Vagina (tissue), 2 donors: ENCODE measurements around the gene SHROOM1. TPM values are rescaled to one million over a fixed set of nuclear protein-coding genes. Genes with fewer than 3 reads are reported as not detected.

Experiments used
- DNase-seq, 2 donors: peaks; one replicate each; pipeline ENCODE4 v3.0.0-alpha.2; 2017; ENCODE audit errors: extremely low spot score in 2 of 2
- H3K27ac ChIP-seq: fragments of 200-600 bp; sonication (generic); one replicate; pipeline ENCODE4 v1.5.1; 2019
- H3K27me3 ChIP-seq: fragments of 200-600 bp; sonication (generic); one replicate; pipeline ENCODE4 v1.5.1; 2019
- H3K36me3 ChIP-seq, 2 donors: fragments of 200-600 bp; sonication (generic); one replicate each; pipeline ENCODE4 v1.5.1; 2017 to 2019
- H3K4me1 ChIP-seq: fragments of 200-600 bp; sonication (generic); one replicate; pipeline ENCODE4 v1.5.1; 2019
- H3K4me3 ChIP-seq, 2 donors: fragments of 200-600 bp; sonication (generic); 1 replicate in 1 of 2; 2 replicates in 1 of 2; pipeline ENCODE4 v1.5.1; 2016 to 2019
- H3K9me3 ChIP-seq: fragments of 200-600 bp; sonication (generic); one replicate; pipeline ENCODE4 v1.5.1; 2019
- CTCF ChIP-seq, 3 experiments: fragments of 450-650 bp in 2 of 3; fragments of 200-600 bp in 1 of 3; sonication (generic) in 1 of 3; IDR thresholded peaks; one replicate each; pipeline ENCODE4 v1.5.1; 2017 to 2019; ENCODE audit warnings: antibody characterized with exemption in 3 of 3, mild to moderate bottlenecking in 2 of 3, moderate library complexity in 2 of 3
- POLR2A ChIP-seq, 2 donors: fragments of 450-650 bp; IDR thresholded peaks; one replicate each; pipeline ENCODE4 v1.6.1; 2017; ENCODE audit warnings: antibody characterized with exemption in 2 of 2, mild to moderate bottlenecking in 2 of 2, moderate library complexity in 2 of 2
- POLR2AphosphoS5 ChIP-seq, 2 donors: sonication (generic); formaldehyde crosslinking; IDR thresholded peaks; one replicate each; pipeline ENCODE4 v1.9.0; 2017; ENCODE audit warnings: antibody characterized with exemption in 2 of 2, mild to moderate bottlenecking in 2 of 2, low read depth in 1 of 2; ENCODE audit not compliant: insufficient read depth in 1 of 2
- intact Hi-C: fragments of 100-400 bp; cut with DNase I; formaldehyde crosslinking; loops from one replicate; pipeline ENCODE4 v1.15.1; 2023
- small RNA-seq: library from RNA; depleted of rRNA; stranded (forward); fragments of <200 nt; gene quantifications from one replicate; pipeline ENCODE3, GENCODE V24; 2016
- total RNA-seq: library from RNA; depleted of rRNA; stranded (reverse); fragments of >200 nt; gene quantifications from one replicate; pipeline ENCODE4 v1.2.3, GENCODE V29; 2016

SHROOM1 gene
- total RNA-seq, 1 donor from 2014 or later: 17.7 TPM

GRCh38 chr5:132773601-132774355 lies 56.7 kb downstream of the SHROOM1 start:
- Histone ChIP-seq H3K4me3 (no peak overlapping the region), H3K27me3 (no peaks in the 10 kb centered on the region), H3K4me1 (peaks cover 77% of the 10 kb centered on the region)

GRCh38 chr5:132773114-132773513 lies 57.3 kb downstream of the SHROOM1 start:
- peak overlapping the region; percentile 32 for H3K27ac ChIP-seq
- TF ChIP-seq POLR2AphosphoS5 (IDR thresholded peaks at IDR 0.05; ENCODE audit: insufficient read depth in 1 of 2, low read depth in 1 of 2) (no peak), CTCF (IDR thresholded peaks at IDR 0.05) (no peak), POLR2A (IDR thresholded peaks at IDR 0.05) (no peak)
- no peaks in the 10 kb centered on the region for H3K36me3 ChIP-seq
- H3K9me3 ChIP-seq: no peaks in the 10 kb centered on the region
- no peaks in the 10 kb centered on the region for H3K27me3 ChIP-seq
- intact Hi-C loops: no loop called here
- no peak for DNase-seq
- H3K4me1 ChIP-seq: peaks cover 79% of the 10 kb centered on the region
- no peak overlapping the region for H3K4me3 ChIP-seq

More at GRCh38 chr5:132773601-132774355, 56.7 kb downstream of the SHROOM1 start:
- Histone ChIP-seq H3K36me3 (no peaks in the 10 kb centered on the region), H3K9me3 (no peaks in the 10 kb centered on the region), H3K27ac (no peak overlapping the region)
- TF ChIP-seq CTCF (IDR thresholded peaks at IDR 0.05): no peak
- no peak for TF ChIP-seq POLR2AphosphoS5 (IDR thresholded peaks at IDR 0.05; ENCODE audit: insufficient read depth in 1 of 2, low read depth in 1 of 2)
- no peak for TF ChIP-seq POLR2A (IDR thresholded peaks at IDR 0.05)
- intact Hi-C loops: no loop called here
- DNase-seq: no peak

GRCh38 chr5:132772291-132773070 lies 58.0 kb downstream of the SHROOM1 start:
- Histone ChIP-seq H3K27me3 (no peaks in the 10 kb centered on the region), H3K9me3 (no peaks in the 10 kb centered on the region), H3K4me3 (no peak overlapping the region), H3K27ac (peak overlapping the region; percentile 32), H3K36me3 (no peaks in the 10 kb centered on the region), H3K4me1 (peaks cover 79% of the 10 kb centered on the region)
- TF ChIP-seq POLR2A (IDR thresholded peaks at IDR 0.05) (no peak), POLR2AphosphoS5 (IDR thresholded peaks at IDR 0.05; ENCODE audit: insufficient read depth in 1 of 2, low read depth in 1 of 2) (no peak), CTCF (IDR thresholded peaks at IDR 0.05) (no peak)
- DNase-seq: no peak
- intact Hi-C loops: no loop called here

Small RNA genes within 50 kb of the gene (small RNA-seq; reads per million reads assigned to genes)
- not detected for gene RNA5SP192

Other genes with a start within 250 kb of the SHROOM1 start
- not detected for gene IL13, start 172.5 kb downstream of the SHROOM1 start, total RNA-seq
- gene IL4, start 156.7 kb downstream of the SHROOM1 start, total RNA-seq: not detected
- 20.6 TPM for gene KIF3A, start 93.1 kb downstream of the SHROOM1 start, total RNA-seq
- gene CCNI2, start 83.2 kb downstream of the SHROOM1 start, total RNA-seq: not detected
- 52.8 TPM for gene SEPTIN8, start 53.4 kb downstream of the SHROOM1 start, total RNA-seq
- not detected for gene SOWAHA, start 17.3 kb downstream of the SHROOM1 start, total RNA-seq
- gene GDF9, start 35.8 kb upstream of the SHROOM1 start, total RNA-seq: not detected
- 189 TPM for gene UQCRQ, start 36.0 kb upstream of the SHROOM1 start, total RNA-seq
- 4.2 TPM for gene LEAP2, start 43.0 kb upstream of the SHROOM1 start, total RNA-seq
- gene AFF4, start 133.0 kb upstream of the SHROOM1 start, total RNA-seq: 79.1 TPM
- gene ZCCHC10, start 195.9 kb upstream of the SHROOM1 start, total RNA-seq: 29.2 TPM
- 37.6 TPM for gene HSPA4, start 221.4 kb upstream of the SHROOM1 start, total RNA-seq